OCI-LY3 (cell line): Measurements from ENCODE around the gene NCEH1.

Experiments
- CTCF ChIP-seq: fragments of 200-600, 300-600 bp; sonication (generic); IDR thresholded peaks from 2 replicates; pipeline ENCODE4 v1.5.1; 2014; ENCODE audit warnings: antibody characterized with exemption, low read length, low read depth
- EZH2phosphoT487 ChIP-seq: fragments of 200-600 bp; shearing (Covaris generic); IDR thresholded peaks from 2 replicates; pipeline ENCODE4 v1.6.1; 2018; ENCODE audit warnings: antibody characterized with exemption, mixed run types, low read depth

GRCh38 chr3:172609750-172610149 is 101.1 kb downstream of the NCEH1 start:
- TF ChIP-seq CTCF (no peak), EZH2phosphoT487 (no peak)
